K562 (cell line): ENCODE data around the gene ANKRD16. TPM values are rescaled to one million over a fixed set of nuclear protein-coding genes. Genes with fewer than 3 reads are reported as not detected.

Experiments used
- ATAC-seq: fragments of 200-7000 bp; cut with Tn5 transposase; 3 replicates; pipeline ENCODE4 v1.9.1; 2020; ENCODE audit warnings: moderate library complexity
- BruUV-seq: library from RNA; stranded (reverse); fragments of 400-500 nt; replicated peaks from 2 replicates; lab custom pipeline; 2021; lab: Mats Ljungman, UMichigan
- CTCF ChIA-PET: fragments of 300-600 bp; formaldehyde crosslinking; extraction: SDS; loops from one replicate; lab custom pipeline; 2021; ENCODE audit warnings: low intra/inter-chr PET ratio; lab: Yijun Ruan, JAX
- POLR2A ChIA-PET: fragments of 300-600, 350-650 bp; sonication (Branson Sonifier 250); formaldehyde crosslinking; extraction: SDS; loops from one replicate; lab custom pipeline; 2021; ENCODE audit warnings: antibody characterized with exemption, inconsistent platforms; lab: Yijun Ruan, JAX
- DNase-seq, 4 experiments: peaks; one replicate each; pipeline versions ENCODE4 v3.0.0 to v3.0.0-alpha.2; 2011 to 2018; ENCODE audit warnings: low spot score in 3 of 4, mixed read lengths in 3 of 4; ENCODE audit errors: extremely low read depth in 1 of 4
- FAIRE-seq: peaks from 2 replicates; lab custom pipeline; 2011; peaks lifted over from hg19 to GRCh38; lab: Jason Lieb, UNC
- H2AFZ ChIP-seq: 2 replicates; pipeline ENCODE4 v1.6.0; 2011; ENCODE audit warnings: low read depth, low read length, control low read depth, inconsistent platforms
- H3K27ac ChIP-seq: fragments of 200-600 bp; 3 replicates; pipeline ENCODE4 v1.8.0; 2011; ENCODE audit warnings: low read depth, mild to moderate bottlenecking, control low read depth, inconsistent platforms, low read length, moderate library complexity, mixed read lengths; ENCODE audit errors: extremely low read depth
- H3K27me3 ChIP-seq, 2 experiments: fragments of 300-600 bp in 1 of 2; 2 replicates in 1 of 2; 3 replicates in 1 of 2; pipeline versions ENCODE4 v1.6.0 to v1.8.0; 2011; ENCODE audit warnings: inconsistent platforms in 2 of 2, low read length in 2 of 2, mild to moderate bottlenecking in 1 of 2, mixed read lengths in 1 of 2, moderate library complexity in 1 of 2; ENCODE audit not compliant: control insufficient read depth in 2 of 2, insufficient read depth in 2 of 2
- H3K36me3 ChIP-seq: fragments of 300-600 bp; 3 replicates; pipeline ENCODE4 v1.8.0; 2011; ENCODE audit warnings: mild to moderate bottlenecking, low read length, inconsistent platforms; ENCODE audit not compliant: control insufficient read depth, insufficient read depth
- H3K4me1 ChIP-seq, 2 experiments: fragments of 200-600 bp in 1 of 2; replicated peaks in 1 of 2; 2 replicates in 1 of 2; 3 replicates in 1 of 2; pipeline versions ENCODE4 v1.5.1 to v1.8.0; 2011; ENCODE audit warnings: inconsistent platforms in 2 of 2, low read length in 2 of 2, mild to moderate bottlenecking in 1 of 2, mixed read lengths in 1 of 2, moderate library complexity in 1 of 2; ENCODE audit not compliant: control insufficient read depth in 2 of 2, insufficient read depth in 2 of 2
- H3K4me2 ChIP-seq: 2 replicates; pipeline ENCODE4 v1.6.1; 2011; ENCODE audit warnings: low read length, control low read depth, inconsistent platforms, mixed read lengths; ENCODE audit not compliant: insufficient read depth
- H3K4me3 ChIP-seq: fragments of 200-600 bp; sonication (generic), shearing (Covaris generic); 2 replicates; pipeline ENCODE4 v1.5.1; 2016; ENCODE audit warnings: control low read depth, inconsistent platforms
- H3K79me2 ChIP-seq: fragments of 200-600 bp; 3 replicates; pipeline ENCODE4 v1.8.0; 2011; ENCODE audit warnings: low read length, inconsistent platforms; ENCODE audit not compliant: control insufficient read depth, insufficient read depth
- H3K9ac ChIP-seq, 2 experiments: 2 replicates each; pipeline versions ENCODE4 v1.6.0 to v1.6.1; 2011; ENCODE audit warnings: low read depth in 2 of 2, low read length in 2 of 2, control low read depth in 1 of 2, inconsistent platforms in 1 of 2, mild to moderate bottlenecking in 1 of 2, mixed read lengths in 1 of 2; ENCODE audit not compliant: insufficient read depth in 1 of 2
- H3K9me1 ChIP-seq: one replicate; pipeline ENCODE4 v1.6.0; 2011; ENCODE audit warnings: inconsistent platforms, mild to moderate bottlenecking, low read length, moderate library complexity; ENCODE audit not compliant: control insufficient read depth, insufficient read depth
- H3K9me3 ChIP-seq: replicated peaks from 2 replicates; pipeline ENCODE4 v1.5.1; 2011; ENCODE audit warnings: low read depth, low read length, inconsistent platforms; ENCODE audit not compliant: control insufficient read depth, insufficient read depth
- H4K20me1 ChIP-seq: replicated peaks from 2 replicates; pipeline ENCODE4 v1.6.1; 2011; ENCODE audit warnings: low read length, inconsistent platforms, mixed read lengths; ENCODE audit not compliant: control insufficient read depth, insufficient read depth
- CBX2 ChIP-seq: fragments of 200-600 bp; sonication (generic); IDR thresholded peaks from one replicate; pipeline ENCODE4 v1.6.1; 2012; ENCODE audit warnings: mild to moderate bottlenecking, low read length, inconsistent platforms; ENCODE audit not compliant: insufficient read depth, poor library complexity, severe bottlenecking
- JUND ChIP-seq, 2 experiments: IDR thresholded peaks; 2 replicates in 1 of 2; 3 replicates in 1 of 2; pipeline ENCODE4 v1.6.1; 2011; ENCODE audit warnings: borderline replicate concordance in 2 of 2, low read depth in 2 of 2, low read length in 2 of 2, improper control_type of control experiment in 1 of 2, missing biosample characterization in 1 of 2, missing genetic modification characterization in 1 of 2, missing genetic modification reagents in 1 of 2
- NFE2L1 ChIP-seq: fragments of 450-650 bp; IDR thresholded peaks from 2 replicates; pipeline ENCODE4 v1.6.1; 2016; ENCODE audit warnings: missing genetic modification characterization, low read depth, mild to moderate bottlenecking, missing compliant biosample characterization, moderate library complexity, borderline replicate concordance
- NFRKB ChIP-seq: fragments of 450-650 bp; IDR thresholded peaks from 2 replicates; pipeline ENCODE4 v1.6.1; 2016; ENCODE audit warnings: low read depth
- ZNF316 ChIP-seq: fragments of 450-650 bp; IDR thresholded peaks from 2 replicates; pipeline ENCODE4 v1.6.1; 2016
- WGBS: fragments of 100-300 bp; shearing (Covaris generic); methylation state at CpG from one replicate; pipeline ENCODE4 v1.1.6; 2016; ENCODE audit warnings: low coverage, mixed read lengths; ENCODE audit not compliant: insufficient coverage; ENCODE audit errors: missing lambda C conversion rate; 5-methylcytosine and 5-hydroxymethylcytosine counted together
- in situ Hi-C: fragments of 300-500 bp; cut with MboI; formaldehyde crosslinking; loops from 4 replicates; pipeline ENCODE4 v1.15.0; 2018; ENCODE audit warnings: inconsistent platforms, mixed read lengths
- intact Hi-C: fragments of 100-400 bp; cut with micrococcal nuclease; formaldehyde crosslinking; loops from 2 replicates; pipeline ENCODE4 v1.14.2; 2022
- polyA plus RNA-seq, 8 experiments: library from polyadenylated mRNA; depleted of rRNA in 4 of 8; stranded (reverse) in 5 of 8; unstranded in 3 of 8; fragments of >200 nt; fragmentation: Nextera tagmentation in 2 of 8; fragmentation: Illumina TruSeq in 1 of 8; extraction: Ambion mirVana in 2 of 8; extraction: Trizol in 1 of 8; gene quantifications; 2 replicates each; pipeline versions ENCODE4 v1.2.1 to v1.2.3, GENCODE V29; 2011 to 2014; ENCODE audit warnings: inconsistent platforms in 1 of 8, missing spikeins in 1 of 8
- total RNA-seq, 7 experiments: library from RNA; depleted of rRNA in 6 of 7; stranded (reverse); fragments of >200 nt in 6 of 7; fragmentation: Illumina TruSeq in 2 of 7; extraction: Trizol in 2 of 7; gene quantifications; 2 replicates each; pipeline versions ENCODE4 v1.2.1 to v1.2.3, GENCODE V29; 2011 to 2021; ENCODE audit warnings: low replicate concordance in 1 of 7
- TF ChIP-seq, protein P1 (sequence below), 2 experiments: fragments of 450-650 bp; IDR thresholded peaks; 2 replicates each; pipeline ENCODE4 v1.6.1; 2016
- TF ChIP-seq, protein P2 (sequence below): fragments of 200-600 bp; sonication (generic); IDR thresholded peaks from one replicate; pipeline ENCODE4 v1.6.1; 2012; ENCODE audit warnings: mild to moderate bottlenecking, low read depth, low read length, inconsistent platforms

Gene ANKRD16
- total and polyA plus RNA-seq, 9 of the 15 experiments (the other 6 are each of a cell fraction or from before 2014, with no cell fraction given): 1.5 to 16.0 (median 9.5) TPM

DNA sequence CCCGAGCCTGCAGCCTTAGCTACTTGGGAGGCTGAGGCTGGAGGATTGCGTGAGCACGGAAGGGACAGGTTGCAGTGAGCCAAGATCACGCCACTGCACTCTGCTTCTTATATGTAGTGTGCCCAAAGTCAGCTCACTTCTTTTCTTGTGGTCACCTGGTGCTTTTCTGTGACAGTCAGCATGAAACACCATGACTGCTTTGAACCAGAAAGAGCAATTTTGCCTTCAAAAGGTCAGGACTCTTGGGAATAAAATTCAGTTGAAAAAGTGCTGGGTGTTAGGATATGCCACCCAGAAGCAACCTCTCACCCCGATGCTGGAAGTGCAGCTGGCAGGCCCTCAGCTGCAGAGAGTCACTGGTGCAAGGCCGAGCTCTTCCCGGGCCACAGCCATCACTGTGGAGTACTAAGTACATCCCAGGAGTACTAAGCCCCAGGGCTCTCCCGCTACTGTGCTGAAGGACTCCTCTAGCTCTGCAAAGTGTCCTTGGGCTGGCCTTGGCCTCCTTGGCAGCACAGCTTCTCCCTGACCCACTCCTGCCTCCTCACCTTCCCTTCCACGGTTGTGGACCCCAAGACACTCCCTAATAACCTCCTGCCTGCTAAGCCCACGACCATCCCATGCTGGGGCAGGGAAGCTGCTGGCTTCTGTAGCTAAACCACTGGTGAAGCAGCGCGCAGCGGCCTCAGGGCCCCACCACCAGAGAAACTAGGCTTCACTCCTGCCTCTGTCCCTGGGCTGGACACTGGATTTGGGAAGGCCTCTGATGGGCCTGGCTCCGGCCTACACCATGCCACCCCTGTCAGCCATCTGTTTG is 58.9 kb downstream of the ANKRD16 start:
- 73% methylated on average over 13 of the region's 14 CpGs for WGBS
- POLR2A ChIA-PET: interaction anchor here (0.6 to 2.2 kb wide), 5 partner anchors 13 to 144 kb away, joined by 3 to 6 read pairs (median 3); no protein-coding TSS in a partner anchor
- TF ChIP-seq, protein P1, sequence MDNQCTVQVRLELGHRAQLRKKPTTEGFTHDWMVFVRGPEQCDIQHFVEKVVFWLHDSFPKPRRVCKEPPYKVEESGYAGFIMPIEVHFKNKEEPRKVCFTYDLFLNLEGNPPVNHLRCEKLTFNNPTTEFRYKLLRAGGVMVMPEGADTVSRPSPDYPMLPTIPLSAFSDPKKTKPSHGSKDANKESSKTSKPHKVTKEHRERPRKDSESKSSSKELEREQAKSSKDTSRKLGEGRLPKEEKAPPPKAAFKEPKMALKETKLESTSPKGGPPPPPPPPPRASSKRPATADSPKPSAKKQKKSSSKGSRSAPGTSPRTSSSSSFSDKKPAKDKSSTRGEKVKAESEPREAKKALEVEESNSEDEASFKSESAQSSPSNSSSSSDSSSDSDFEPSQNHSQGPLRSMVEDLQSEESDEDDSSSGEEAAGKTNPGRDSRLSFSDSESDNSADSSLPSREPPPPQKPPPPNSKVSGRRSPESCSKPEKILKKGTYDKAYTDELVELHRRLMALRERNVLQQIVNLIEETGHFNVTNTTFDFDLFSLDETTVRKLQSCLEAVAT (IDR thresholded peaks at IDR 0.05): no peak
- no peak for TF ChIP-seq CBX2
- no peak for TF ChIP-seq NFRKB
- no peak for TF ChIP-seq JUND (IDR thresholded peaks at IDR 0.05; ENCODE audit: borderline replicate concordance, low read depth, low read length)
- no peak for TF ChIP-seq JUND (tag; IDR thresholded peaks at IDR 0.05; ENCODE audit: borderline replicate concordance, low read depth, low read length)
- no peak for TF ChIP-seq ZNF316
- TF ChIP-seq NFE2L1 (tag): no peak
- TF ChIP-seq, protein P2, sequence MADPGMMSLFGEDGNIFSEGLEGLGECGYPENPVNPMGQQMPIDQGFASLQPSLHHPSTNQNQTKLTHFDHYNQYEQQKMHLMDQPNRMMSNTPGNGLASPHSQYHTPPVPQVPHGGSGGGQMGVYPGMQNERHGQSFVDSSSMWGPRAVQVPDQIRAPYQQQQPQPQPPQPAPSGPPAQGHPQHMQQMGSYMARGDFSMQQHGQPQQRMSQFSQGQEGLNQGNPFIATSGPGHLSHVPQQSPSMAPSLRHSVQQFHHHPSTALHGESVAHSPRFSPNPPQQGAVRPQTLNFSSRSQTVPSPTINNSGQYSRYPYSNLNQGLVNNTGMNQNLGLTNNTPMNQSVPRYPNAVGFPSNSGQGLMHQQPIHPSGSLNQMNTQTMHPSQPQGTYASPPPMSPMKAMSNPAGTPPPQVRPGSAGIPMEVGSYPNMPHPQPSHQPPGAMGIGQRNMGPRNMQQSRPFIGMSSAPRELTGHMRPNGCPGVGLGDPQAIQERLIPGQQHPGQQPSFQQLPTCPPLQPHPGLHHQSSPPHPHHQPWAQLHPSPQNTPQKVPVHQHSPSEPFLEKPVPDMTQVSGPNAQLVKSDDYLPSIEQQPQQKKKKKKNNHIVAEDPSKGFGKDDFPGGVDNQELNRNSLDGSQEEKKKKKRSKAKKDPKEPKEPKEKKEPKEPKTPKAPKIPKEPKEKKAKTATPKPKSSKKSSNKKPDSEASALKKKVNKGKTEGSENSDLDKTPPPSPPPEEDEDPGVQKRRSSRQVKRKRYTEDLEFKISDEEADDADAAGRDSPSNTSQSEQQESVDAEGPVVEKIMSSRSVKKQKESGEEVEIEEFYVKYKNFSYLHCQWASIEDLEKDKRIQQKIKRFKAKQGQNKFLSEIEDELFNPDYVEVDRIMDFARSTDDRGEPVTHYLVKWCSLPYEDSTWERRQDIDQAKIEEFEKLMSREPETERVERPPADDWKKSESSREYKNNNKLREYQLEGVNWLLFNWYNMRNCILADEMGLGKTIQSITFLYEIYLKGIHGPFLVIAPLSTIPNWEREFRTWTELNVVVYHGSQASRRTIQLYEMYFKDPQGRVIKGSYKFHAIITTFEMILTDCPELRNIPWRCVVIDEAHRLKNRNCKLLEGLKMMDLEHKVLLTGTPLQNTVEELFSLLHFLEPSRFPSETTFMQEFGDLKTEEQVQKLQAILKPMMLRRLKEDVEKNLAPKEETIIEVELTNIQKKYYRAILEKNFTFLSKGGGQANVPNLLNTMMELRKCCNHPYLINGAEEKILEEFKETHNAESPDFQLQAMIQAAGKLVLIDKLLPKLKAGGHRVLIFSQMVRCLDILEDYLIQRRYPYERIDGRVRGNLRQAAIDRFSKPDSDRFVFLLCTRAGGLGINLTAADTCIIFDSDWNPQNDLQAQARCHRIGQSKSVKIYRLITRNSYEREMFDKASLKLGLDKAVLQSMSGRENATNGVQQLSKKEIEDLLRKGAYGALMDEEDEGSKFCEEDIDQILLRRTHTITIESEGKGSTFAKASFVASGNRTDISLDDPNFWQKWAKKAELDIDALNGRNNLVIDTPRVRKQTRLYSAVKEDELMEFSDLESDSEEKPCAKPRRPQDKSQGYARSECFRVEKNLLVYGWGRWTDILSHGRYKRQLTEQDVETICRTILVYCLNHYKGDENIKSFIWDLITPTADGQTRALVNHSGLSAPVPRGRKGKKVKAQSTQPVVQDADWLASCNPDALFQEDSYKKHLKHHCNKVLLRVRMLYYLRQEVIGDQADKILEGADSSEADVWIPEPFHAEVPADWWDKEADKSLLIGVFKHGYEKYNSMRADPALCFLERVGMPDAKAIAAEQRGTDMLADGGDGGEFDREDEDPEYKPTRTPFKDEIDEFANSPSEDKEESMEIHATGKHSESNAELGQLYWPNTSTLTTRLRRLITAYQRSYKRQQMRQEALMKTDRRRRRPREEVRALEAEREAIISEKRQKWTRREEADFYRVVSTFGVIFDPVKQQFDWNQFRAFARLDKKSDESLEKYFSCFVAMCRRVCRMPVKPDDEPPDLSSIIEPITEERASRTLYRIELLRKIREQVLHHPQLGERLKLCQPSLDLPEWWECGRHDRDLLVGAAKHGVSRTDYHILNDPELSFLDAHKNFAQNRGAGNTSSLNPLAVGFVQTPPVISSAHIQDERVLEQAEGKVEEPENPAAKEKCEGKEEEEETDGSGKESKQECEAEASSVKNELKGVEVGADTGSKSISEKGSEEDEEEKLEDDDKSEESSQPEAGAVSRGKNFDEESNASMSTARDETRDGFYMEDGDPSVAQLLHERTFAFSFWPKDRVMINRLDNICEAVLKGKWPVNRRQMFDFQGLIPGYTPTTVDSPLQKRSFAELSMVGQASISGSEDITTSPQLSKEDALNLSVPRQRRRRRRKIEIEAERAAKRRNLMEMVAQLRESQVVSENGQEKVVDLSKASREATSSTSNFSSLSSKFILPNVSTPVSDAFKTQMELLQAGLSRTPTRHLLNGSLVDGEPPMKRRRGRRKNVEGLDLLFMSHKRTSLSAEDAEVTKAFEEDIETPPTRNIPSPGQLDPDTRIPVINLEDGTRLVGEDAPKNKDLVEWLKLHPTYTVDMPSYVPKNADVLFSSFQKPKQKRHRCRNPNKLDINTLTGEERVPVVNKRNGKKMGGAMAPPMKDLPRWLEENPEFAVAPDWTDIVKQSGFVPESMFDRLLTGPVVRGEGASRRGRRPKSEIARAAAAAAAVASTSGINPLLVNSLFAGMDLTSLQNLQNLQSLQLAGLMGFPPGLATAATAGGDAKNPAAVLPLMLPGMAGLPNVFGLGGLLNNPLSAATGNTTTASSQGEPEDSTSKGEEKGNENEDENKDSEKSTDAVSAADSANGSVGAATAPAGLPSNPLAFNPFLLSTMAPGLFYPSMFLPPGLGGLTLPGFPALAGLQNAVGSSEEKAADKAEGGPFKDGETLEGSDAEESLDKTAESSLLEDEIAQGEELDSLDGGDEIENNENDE: no peak

More for the DNA sequence above, 58.9 kb downstream of the ANKRD16 start:
- DNase-seq (no peak), FAIRE-seq (no peak), ATAC-seq (no peak)
- Histone ChIP-seq H3K4me3 (no peak overlapping the region), H3K27ac (no peak overlapping the region), H3K9me1 (no peaks in the 10 kb centered on the region), H3K9ac (peak overlapping the region in 1 of 2 experiments; percentile 65; a peak in 2 of 4 replicates), H3K36me3 (no peaks in the 10 kb centered on the region), H3K4me1 (peaks cover 26 to 32% of the 10 kb centered on the region in 2 experiments), H3K9me3 (no peaks in the 10 kb centered on the region), H2AFZ (no peak overlapping the region; the same call in 1 of the 2 replicates), H3K27me3 (no peaks in the 10 kb centered on the region), H3K4me2 (no peak overlapping the region), H3K79me2 (no peaks in the 10 kb centered on the region), H4K20me1 (no peaks in the 10 kb centered on the region)
- CTCF ChIA-PET: interaction anchor here (0.6 kb wide), 1 partner anchor 815 kb away, joined by 4 read pairs; no protein-coding TSS in a partner anchor
- intact Hi-C loops: no loop called here
- in situ Hi-C loops: no loop called here
- BruUV-seq: no TSS peak
